Activated T-helper 2 cell treated with anti-CD3 and anti-CD28 coated beads, Interferon-gamma antibody, Interleukin-2, Interleukin-4, amounts not matched to agents 10 μg/mL and 5 μg/mL and 100 μg/mL, durations not matched to agents 14 hours and 24 hours and 36 hours (primary cell): ENCODE results near the gene HNRNPA1. TPM values are rescaled to one million over a fixed set of nuclear protein-coding genes. Genes with fewer than 3 reads are reported as not detected.
A peak's percentile ranks its signal among the peaks of the same experiment; 100 is the strongest.
"Not testable (repeated sequence)": the region's sequence is repeated elsewhere in the genome, so short reads cannot be mapped to it uniquely, and the experiment has no call there.

Source experiments
- DNase-seq: peaks from one replicate; pipeline ENCODE4 v3.0.0; 2021; ENCODE audit warnings: low spot score
- H3K27ac Mint-ChIP-seq: one replicate; pipeline ENCODE4 v1.8.0; 2021; ENCODE audit warnings: mixed read lengths
- H3K27me3 Mint-ChIP-seq: one replicate; pipeline ENCODE4 v1.8.0; 2021; ENCODE audit warnings: low read depth, mixed read lengths
- H3K36me3 Mint-ChIP-seq: one replicate; pipeline ENCODE4 v1.8.0; 2021; ENCODE audit warnings: low read depth, mixed read lengths
- H3K4me1 Mint-ChIP-seq: one replicate; pipeline ENCODE4 v1.8.0; 2021; ENCODE audit warnings: low read depth, mixed read lengths
- H3K4me3 Mint-ChIP-seq: one replicate; pipeline ENCODE4 v1.8.0; 2021; ENCODE audit warnings: low read depth, mild to moderate bottlenecking, moderate library complexity, mixed read lengths
- H3K9me3 Mint-ChIP-seq: one replicate; pipeline ENCODE4 v1.8.0; 2021; ENCODE audit warnings: mixed read lengths
- intact Hi-C: fragments of 100-400 bp; cut with micrococcal nuclease; formaldehyde crosslinking; loops from one replicate; pipeline ENCODE4 v1.15.1; 2023
- total RNA-seq: library from RNA; stranded (reverse); gene quantifications from 2 replicates; pipeline ENCODE4 v1.2.3, GENCODE V29; 2022

HNRNPA1 gene
- 1,977 and 2,036 TPM in 2 replicates for total RNA-seq

- peaks cover 9% of the 10 kb centered on the region for H3K36me3 Mint-ChIP-seq
- no peak within 1 kb of the TSS for H3K4me3 Mint-ChIP-seq
- no peaks in the 10 kb centered on the region for H3K27me3 Mint-ChIP-seq
- peaks cover 49% of the 10 kb centered on the region for H3K4me1 Mint-ChIP-seq
- no peak within 1 kb of the TSS for H3K27ac Mint-ChIP-seq
- peak; percentile 96 for DNase-seq
- intact Hi-C loops = loop anchor here (1.0 to 5.0 kb wide), 3 partner anchors 44 to 217 kb away; partner anchors contain the start of gene NCKAP1L
- H3K9me3 Mint-ChIP-seq = no peaks in the 10 kb centered on the region
These were observed at the start of gene HNRNPA1 for GRCh38 chr12:54280468-54281260. Gene HNRNPA1 (plus strand): TSS chr12:54280726. CDS start chr12:54280808, 82 bp downstream.

- DNase-seq, H3K4me1 Mint-ChIP-seq, intact Hi-C loops, H3K27ac Mint-ChIP-seq, H3K27me3 Mint-ChIP-seq, H3K9me3 Mint-ChIP-seq, H3K4me3 Mint-ChIP-seq: not testable (repeated sequence)
- H3K36me3 Mint-ChIP-seq = peaks cover 20% of the 10 kb centered on the region
These were observed 49.3 kb upstream of the HNRNPA1 start for GRCh38 chr12:54231269-54231668.

- no peak overlapping the region for H3K4me3 Mint-ChIP-seq
- no peaks in the 10 kb centered on the region for H3K27me3 Mint-ChIP-seq
- intact Hi-C loops = no loop called here
- H3K36me3 Mint-ChIP-seq = peaks cover 30% of the 10 kb centered on the region
- peaks cover 4% of the 10 kb centered on the region for H3K4me1 Mint-ChIP-seq
- no peak overlapping the region for H3K27ac Mint-ChIP-seq
- H3K9me3 Mint-ChIP-seq = no peaks in the 10 kb centered on the region
- DNase-seq = no peak
These were observed 47.7 kb upstream of the HNRNPA1 start for GRCh38 chr12:54232790-54233189.

- H3K36me3 Mint-ChIP-seq = peaks cover 58% of the 10 kb centered on the region
- no peak overlapping the region for H3K4me3 Mint-ChIP-seq
- no peak for DNase-seq
- peak overlapping the region; percentile 7 for H3K27ac Mint-ChIP-seq
- H3K9me3 Mint-ChIP-seq = no peaks in the 10 kb centered on the region
- no peaks in the 10 kb centered on the region for H3K27me3 Mint-ChIP-seq
- H3K4me1 Mint-ChIP-seq = peaks cover 11% of the 10 kb centered on the region
- intact Hi-C loops = no loop called here
These were observed 42.0 kb upstream of the HNRNPA1 start for GRCh38 chr12:54238531-54238930.

- intact Hi-C loops = no loop called here
These were observed 40.9 kb upstream of the HNRNPA1 start for GRCh38 chr12:54239620-54240019.

GRCh38 chr12:54240129-54240528 lies 40.4 kb upstream of the HNRNPA1 start:
- peaks cover 55% of the 10 kb centered on the region for H3K36me3 Mint-ChIP-seq
- intact Hi-C loops = no loop called here
- DNase-seq = no peak
- H3K9me3 Mint-ChIP-seq = no peaks in the 10 kb centered on the region
- H3K4me3 Mint-ChIP-seq = no peak overlapping the region
- H3K27me3 Mint-ChIP-seq = no peaks in the 10 kb centered on the region
- peaks cover 11% of the 10 kb centered on the region for H3K4me1 Mint-ChIP-seq
- peak overlapping the region; percentile 80 for H3K27ac Mint-ChIP-seq

More at GRCh38 chr12:54239620-54240019, 40.9 kb upstream of the HNRNPA1 start:
- Mint-ChIP-seq H3K27ac (no peak overlapping the region), H3K9me3 (no peaks in the 10 kb centered on the region), H3K27me3 (no peaks in the 10 kb centered on the region), H3K4me1 (peaks cover 11% of the 10 kb centered on the region), H3K4me3 (no peak overlapping the region), H3K36me3 (peaks cover 57% of the 10 kb centered on the region)
- DNase-seq = no peak

GRCh38 chr12:54240971-54241588 lies 39.4 kb upstream of the HNRNPA1 start:
- Mint-ChIP-seq H3K4me1 (peaks cover 11% of the 10 kb centered on the region), H3K27ac (peak overlapping the region; percentile 80), H3K4me3 (no peak overlapping the region), H3K9me3 (no peaks in the 10 kb centered on the region), H3K27me3 (no peaks in the 10 kb centered on the region), H3K36me3 (peaks cover 52% of the 10 kb centered on the region)
- no peak for DNase-seq
- intact Hi-C loops = no loop called here

GRCh38 chr12:54246011-54246641 lies 34.4 kb upstream of the HNRNPA1 start:
- DNase-seq = no peak
- H3K27ac Mint-ChIP-seq = no peak overlapping the region
- intact Hi-C loops = no loop called here
- H3K36me3 Mint-ChIP-seq = peaks cover 39% of the 10 kb centered on the region
- H3K9me3 Mint-ChIP-seq = no peaks in the 10 kb centered on the region
- peaks cover 14% of the 10 kb centered on the region for H3K4me1 Mint-ChIP-seq
- H3K27me3 Mint-ChIP-seq = no peaks in the 10 kb centered on the region
- no peak overlapping the region for H3K4me3 Mint-ChIP-seq

- intact Hi-C loops = no loop called here
- Mint-ChIP-seq H3K27me3 (no peaks in the 10 kb centered on the region), H3K27ac (peak overlapping the region; percentile 63), H3K9me3 (no peaks in the 10 kb centered on the region), H3K36me3 (peaks cover 58% of the 10 kb centered on the region), H3K4me1 (peaks cover 10% of the 10 kb centered on the region), H3K4me3 (no peak overlapping the region)
- no peak for DNase-seq
These were observed 31.0 kb upstream of the HNRNPA1 start for GRCh38 chr12:54249489-54249888.

- Mint-ChIP-seq H3K4me1 (peaks cover 10% of the 10 kb centered on the region), H3K4me3 (no peak overlapping the region), H3K36me3 (peaks cover 64% of the 10 kb centered on the region), H3K9me3 (no peaks in the 10 kb centered on the region), H3K27me3 (no peaks in the 10 kb centered on the region), H3K27ac (no peak overlapping the region)
- intact Hi-C loops = no loop called here
- DNase-seq = no peak
These were observed 28.8 kb upstream of the HNRNPA1 start for GRCh38 chr12:54251667-54252284.

GRCh38 chr12:54253240-54253639 lies 27.3 kb upstream of the HNRNPA1 start:
- no peak overlapping the region for H3K4me3 Mint-ChIP-seq
- H3K9me3 Mint-ChIP-seq = no peaks in the 10 kb centered on the region
- H3K27ac Mint-ChIP-seq = no peak overlapping the region
- peaks cover 71% of the 10 kb centered on the region for H3K36me3 Mint-ChIP-seq
- peaks cover 9% of the 10 kb centered on the region for H3K4me1 Mint-ChIP-seq
- intact Hi-C loops = no loop called here
- no peaks in the 10 kb centered on the region for H3K27me3 Mint-ChIP-seq
- DNase-seq = no peak

GRCh38 chr12:54257332-54257731 lies 23.2 kb upstream of the HNRNPA1 start:
- peaks cover 23% of the 10 kb centered on the region for H3K4me1 Mint-ChIP-seq
- H3K27ac Mint-ChIP-seq = peak overlapping the region; percentile 60
- intact Hi-C loops = no loop called here
- H3K9me3 Mint-ChIP-seq = no peaks in the 10 kb centered on the region
- DNase-seq = no peak
- H3K27me3 Mint-ChIP-seq = no peaks in the 10 kb centered on the region
- H3K4me3 Mint-ChIP-seq = no peak overlapping the region
- peaks cover 50% of the 10 kb centered on the region for H3K36me3 Mint-ChIP-seq
